Esophagus muscularis mucosa (tissue), 4 donors: ENCODE data around the gene ASXL1.

Experiments used
- EP300 ChIP-seq: sonication (generic); formaldehyde crosslinking; IDR thresholded peaks from one replicate; pipeline ENCODE4 v1.6.1; 2017; ENCODE audit warnings: antibody characterized with exemption
- POLR2A ChIP-seq: fragments of 450-650 bp; IDR thresholded peaks from one replicate; pipeline ENCODE4 v1.6.1; 2017; ENCODE audit warnings: antibody characterized with exemption, moderate library complexity, mild to moderate bottlenecking, low read depth
- POLR2AphosphoS5 ChIP-seq, 2 donors: sonication (generic); formaldehyde crosslinking; IDR thresholded peaks; one replicate each; pipeline ENCODE4 v1.6.1; 2017; ENCODE audit warnings: antibody characterized with exemption in 2 of 2
- TF ChIP-seq, protein P1 (sequence below), 3 experiments: fragments of 200-600 bp in 2 of 3; fragments of 450-650 bp in 1 of 3; sonication (generic) in 2 of 3; IDR thresholded peaks; one replicate each; pipeline ENCODE4 v1.5.1; 2017 to 2019; ENCODE audit warnings: antibody characterized with exemption in 3 of 3, mild to moderate bottlenecking in 2 of 3, moderate library complexity in 1 of 3

GRCh38 chr20:32370897-32371296, 12.8 kb downstream of the ASXL1 start:
- TF ChIP-seq POLR2AphosphoS5 (IDR thresholded peaks at IDR 0.05): no peak
- TF ChIP-seq, protein P1, sequence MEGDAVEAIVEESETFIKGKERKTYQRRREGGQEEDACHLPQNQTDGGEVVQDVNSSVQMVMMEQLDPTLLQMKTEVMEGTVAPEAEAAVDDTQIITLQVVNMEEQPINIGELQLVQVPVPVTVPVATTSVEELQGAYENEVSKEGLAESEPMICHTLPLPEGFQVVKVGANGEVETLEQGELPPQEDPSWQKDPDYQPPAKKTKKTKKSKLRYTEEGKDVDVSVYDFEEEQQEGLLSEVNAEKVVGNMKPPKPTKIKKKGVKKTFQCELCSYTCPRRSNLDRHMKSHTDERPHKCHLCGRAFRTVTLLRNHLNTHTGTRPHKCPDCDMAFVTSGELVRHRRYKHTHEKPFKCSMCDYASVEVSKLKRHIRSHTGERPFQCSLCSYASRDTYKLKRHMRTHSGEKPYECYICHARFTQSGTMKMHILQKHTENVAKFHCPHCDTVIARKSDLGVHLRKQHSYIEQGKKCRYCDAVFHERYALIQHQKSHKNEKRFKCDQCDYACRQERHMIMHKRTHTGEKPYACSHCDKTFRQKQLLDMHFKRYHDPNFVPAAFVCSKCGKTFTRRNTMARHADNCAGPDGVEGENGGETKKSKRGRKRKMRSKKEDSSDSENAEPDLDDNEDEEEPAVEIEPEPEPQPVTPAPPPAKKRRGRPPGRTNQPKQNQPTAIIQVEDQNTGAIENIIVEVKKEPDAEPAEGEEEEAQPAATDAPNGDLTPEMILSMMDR (IDR thresholded peaks at IDR 0.05): no peak
- no peak for TF ChIP-seq EP300
- TF ChIP-seq POLR2A: no peak
